NCI-H2196 treated with DMSO at 0.1 percent for 48 hours (cell line): Measurements from ENCODE around the gene TMEM9B.
A peak's percentile ranks its signal among the peaks of the same experiment; 100 is the strongest.

Experiments used
- DNase-seq: peaks from one replicate; lab custom pipeline; 2025; ENCODE audit not compliant: unreplicated experiment; lab: John Stamatoyannopoulos, UW

Gene TMEM9B

DNA sequence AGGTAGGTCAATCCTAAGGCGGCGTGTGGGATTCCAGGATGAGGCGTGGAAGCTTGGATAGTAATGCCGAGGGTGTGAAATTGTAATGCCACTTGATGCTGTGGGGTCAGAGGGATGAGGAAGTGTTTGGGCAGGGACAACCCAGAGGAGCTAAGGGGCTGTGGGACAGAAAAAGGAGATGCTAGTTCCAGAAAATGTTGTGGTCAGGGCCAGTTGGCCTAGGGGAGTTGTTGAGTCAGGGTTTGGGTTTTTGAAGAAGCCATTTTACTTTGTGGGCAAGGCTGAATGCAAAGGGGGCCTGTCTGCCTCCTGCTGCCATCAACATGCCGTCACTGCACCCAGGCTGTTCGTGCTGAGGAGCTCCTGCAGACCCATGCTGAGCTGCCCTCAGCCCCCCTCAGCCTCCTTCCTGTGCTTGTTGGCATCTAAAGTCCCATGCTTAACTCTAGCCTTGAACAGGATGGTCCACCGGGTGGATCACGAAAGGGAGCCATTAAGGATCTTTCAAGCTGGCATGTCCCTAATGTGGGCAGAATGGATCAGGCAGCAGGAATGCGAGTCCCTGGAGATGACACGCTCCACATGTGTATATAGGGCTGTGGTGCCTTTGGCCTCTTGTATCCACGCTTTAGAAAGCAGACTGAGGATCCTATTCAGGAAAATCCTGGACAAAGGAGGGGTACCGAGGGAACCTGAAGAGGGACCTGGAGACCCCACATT, 33.6 kb downstream of the TMEM9B start:
- DNase-seq: no peak

DNA sequence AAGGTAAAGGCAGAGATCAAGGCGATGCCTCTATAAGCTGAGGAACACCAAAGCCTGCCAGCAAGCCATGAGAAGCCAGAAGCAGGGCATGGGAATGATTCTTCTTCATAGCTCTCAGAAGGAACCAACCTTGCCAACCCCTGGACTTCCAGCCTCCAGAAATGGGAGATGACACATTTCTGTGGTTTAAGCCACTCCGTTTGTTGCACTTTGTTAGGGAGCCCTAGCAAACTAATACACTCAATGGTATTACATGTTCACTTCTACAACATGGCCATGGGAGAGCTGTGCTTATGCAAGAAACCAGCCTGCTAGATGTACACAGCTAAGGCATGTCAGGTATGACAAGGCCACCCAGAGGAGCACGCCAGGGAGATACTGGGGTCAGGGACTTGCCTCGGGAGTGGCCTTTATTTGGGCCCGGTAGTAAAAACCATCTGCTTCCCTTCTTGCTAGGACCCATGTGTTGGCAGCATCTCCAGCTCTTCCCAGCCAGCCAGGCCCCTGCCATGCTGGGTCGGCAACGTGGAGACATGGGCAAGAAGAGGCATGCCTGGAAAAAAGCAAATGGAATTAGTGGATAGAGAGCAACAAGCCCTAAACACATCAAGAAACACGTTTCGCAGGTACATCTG, 35.1 kb downstream of the TMEM9B start:
- no peak for DNase-seq

DNA sequence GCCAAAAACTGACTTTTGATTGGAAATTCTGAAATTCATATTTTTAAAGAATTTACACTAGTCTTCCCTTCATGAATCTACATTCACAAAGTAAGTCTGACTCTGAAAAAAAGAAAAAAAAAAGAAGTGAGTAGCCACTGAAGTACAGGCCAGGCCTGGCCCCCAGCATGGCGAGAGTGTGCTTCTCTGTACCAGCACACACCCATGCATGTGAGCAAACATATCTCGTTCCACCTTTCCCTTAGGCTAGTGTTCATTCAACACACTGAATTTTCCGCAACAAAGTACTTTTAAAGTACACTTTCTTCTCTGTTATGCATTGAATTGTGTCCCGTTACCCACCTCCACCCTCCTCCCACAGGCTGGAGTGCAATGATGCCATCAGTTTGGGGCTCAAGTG, 36.0 kb downstream of the TMEM9B start:
- DNase-seq: no peak

DNA sequence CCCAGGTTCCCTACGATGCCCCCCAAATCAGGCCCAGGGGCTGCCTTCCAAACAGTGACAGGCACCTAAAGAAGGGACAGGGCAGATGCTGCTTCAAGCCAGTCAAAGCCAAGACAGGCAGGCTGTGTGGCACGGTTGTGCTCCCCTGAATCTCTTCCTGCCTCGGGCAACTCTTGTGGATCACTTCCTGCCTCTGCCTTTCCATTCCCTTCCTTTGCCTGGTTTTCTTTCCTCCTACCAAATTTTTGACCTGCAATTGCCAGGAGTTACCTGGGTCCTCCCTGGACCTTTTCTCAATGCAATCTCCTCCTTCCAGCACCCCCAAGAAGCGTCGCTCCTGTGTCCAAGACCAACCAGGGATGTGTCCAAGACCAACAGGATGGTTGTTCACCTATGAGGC, 37.0 kb downstream of the TMEM9B start:
- no peak for DNase-seq

DNA sequence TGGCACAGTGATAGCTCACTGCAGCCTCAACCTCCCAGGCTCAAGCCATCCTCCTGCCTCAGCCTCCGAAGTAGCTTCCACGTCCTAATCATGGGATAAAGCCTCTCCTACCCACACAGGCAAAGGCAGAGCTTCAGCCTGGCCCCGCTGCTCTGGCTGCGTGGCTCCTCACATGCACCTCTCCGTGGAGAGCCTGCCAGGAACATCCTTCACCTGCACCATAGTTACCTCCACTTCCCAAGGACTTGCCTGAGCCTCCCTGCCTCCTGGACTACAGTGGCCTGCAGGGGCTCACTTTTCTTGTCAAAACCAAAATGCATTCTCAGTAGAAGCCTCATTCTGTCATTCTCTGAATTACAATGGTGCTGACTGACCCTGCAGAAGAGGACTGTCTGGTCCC, 38.0 kb downstream of the TMEM9B start:
- no peak for DNase-seq

DNA sequence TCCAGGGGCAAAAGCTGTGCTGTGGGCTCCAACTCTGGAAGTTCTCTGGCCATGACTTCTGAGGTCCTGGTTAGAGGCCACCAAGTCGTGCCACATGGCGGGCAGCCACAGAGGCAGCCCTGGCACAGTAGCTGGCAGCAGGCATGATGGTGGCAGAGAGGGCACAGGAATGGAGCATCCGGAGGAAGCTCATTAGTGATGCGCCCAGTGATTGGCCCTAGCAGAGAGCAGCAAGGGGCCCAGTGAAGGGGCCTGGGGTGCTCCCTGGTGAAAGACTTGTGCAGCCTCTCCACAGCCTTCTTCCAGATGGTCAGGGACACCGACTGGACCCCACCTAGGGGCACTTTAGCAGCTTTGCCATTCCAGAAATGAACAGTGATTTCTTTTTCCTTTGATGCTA, 38.5 kb downstream of the TMEM9B start:
- no peak for DNase-seq

- no peak for DNase-seq
Observed at GRCh38 chr11:8922691-8923090, 41.6 kb downstream of the TMEM9B start.

- DNase-seq: no peak
Observed at GRCh38 chr11:8917157-8917825, 47.0 kb downstream of the TMEM9B start.

GRCh38 chr11:8914661-8915018, 49.6 kb downstream of the TMEM9B start:
- no peak for DNase-seq

- peak; percentile 24 for DNase-seq
Observed at GRCh38 chr11:8913961-8914660, 50.1 kb downstream of the TMEM9B start.

- DNase-seq: peak; percentile 95
Observed at GRCh38 chr11:8911029-8911823, 53.0 kb downstream of the TMEM9B start, which contains the start of gene AKIP1. Gene AKIP1 (plus strand): TSS chr11:8911189. CDS start chr11:8911450, 261 bp downstream.

DNA sequence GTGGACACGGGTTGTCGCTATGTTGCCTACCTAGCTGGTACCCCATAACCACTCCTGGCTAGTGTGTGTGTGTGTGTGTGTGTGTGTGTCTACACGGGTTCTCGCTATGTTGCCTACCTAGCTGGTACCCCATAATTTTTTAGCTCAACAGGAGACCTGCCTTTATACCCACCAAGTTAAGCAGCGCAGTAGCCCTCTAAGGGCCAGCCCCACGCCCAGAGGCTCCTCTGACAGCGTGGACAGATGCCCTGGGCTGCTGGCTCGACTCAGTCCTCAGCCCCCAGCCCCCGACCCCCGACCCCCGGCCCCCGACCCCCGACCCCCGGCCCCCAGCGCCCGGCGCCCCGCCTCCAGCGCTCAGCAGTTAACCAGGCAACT, 53.6 kb downstream of the TMEM9B start:
- DNase-seq: no peak

DNA sequence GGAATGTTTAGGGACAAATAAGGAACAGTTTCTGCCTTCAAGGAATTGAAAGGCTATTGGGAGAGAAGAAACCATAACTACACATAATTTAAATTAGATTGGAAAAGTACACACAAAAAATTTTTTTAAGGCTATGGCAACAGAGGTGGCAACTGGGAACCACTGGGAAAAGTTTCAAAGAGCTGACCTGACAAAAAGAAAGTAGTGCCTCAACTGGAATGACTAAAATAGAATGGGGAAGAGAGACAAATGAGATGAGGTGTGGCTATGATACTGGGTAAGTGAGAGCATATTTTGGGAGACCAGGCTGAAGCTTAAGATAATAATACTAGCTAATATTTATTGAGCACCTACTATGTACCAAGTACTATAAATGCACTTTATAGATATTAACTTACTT, 56.1 kb downstream of the TMEM9B start:
- DNase-seq: no peak

DNA sequence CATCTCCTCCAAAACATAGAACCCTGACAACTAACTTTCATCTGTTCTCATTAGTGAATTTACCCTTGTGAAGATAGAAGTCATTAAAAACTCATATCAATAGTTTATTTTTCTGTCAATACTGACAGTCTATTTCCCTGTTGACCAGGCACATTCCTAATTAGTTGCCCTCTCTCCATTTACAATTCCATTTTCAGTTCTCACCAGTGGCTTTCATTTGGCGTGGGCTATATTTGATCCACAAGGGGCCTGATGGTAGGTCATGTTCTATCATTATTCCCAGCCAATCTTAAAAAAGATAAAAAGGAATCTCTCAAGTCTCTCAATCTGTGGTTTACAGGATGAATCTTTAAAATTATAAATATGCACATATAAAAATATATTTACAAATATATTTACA, 57.1 kb downstream of the TMEM9B start:
- no peak for DNase-seq

GRCh38 chr11:8905528-8906165, 58.6 kb downstream of the TMEM9B start:
- no peak for DNase-seq

DNA sequence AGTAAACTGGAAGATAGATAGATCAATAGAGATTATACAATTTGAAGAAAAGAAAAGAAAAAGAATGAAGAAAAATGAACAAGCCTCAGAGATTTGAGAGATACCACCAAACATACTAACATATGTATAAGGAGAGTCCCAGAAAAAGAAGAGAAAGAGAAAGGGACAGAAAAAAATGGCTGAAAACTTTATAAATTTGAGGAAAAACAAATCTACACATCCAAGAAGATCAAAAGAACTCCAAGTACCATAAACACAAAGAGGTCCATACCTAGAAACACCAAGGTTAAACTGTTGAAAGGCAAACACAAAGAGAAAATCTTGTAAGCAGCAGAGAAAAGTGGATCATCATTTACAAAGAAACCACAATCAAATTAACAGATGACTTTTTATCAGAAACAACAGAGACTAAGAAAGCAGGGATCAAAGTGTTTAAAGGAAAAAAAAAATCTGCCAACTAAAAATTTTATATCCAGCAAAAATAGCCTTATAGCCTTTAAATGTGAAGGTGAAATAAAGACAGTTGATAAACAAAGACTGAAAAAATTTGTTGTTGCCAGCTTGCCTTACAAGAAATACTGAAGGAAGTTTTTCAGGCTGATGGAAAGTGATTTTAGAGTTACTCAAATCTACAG, 65.0 kb downstream of the TMEM9B start:
- DNase-seq: no peak
